ENCODE measurements around the gene BRD2.

BRD2 gene

GRCh38 chr6:32993363-32993973 lies 25.1 kb downstream of the BRD2 start:
- DNase-seq (ENCODE audit: low read depth): no peak

DNA sequence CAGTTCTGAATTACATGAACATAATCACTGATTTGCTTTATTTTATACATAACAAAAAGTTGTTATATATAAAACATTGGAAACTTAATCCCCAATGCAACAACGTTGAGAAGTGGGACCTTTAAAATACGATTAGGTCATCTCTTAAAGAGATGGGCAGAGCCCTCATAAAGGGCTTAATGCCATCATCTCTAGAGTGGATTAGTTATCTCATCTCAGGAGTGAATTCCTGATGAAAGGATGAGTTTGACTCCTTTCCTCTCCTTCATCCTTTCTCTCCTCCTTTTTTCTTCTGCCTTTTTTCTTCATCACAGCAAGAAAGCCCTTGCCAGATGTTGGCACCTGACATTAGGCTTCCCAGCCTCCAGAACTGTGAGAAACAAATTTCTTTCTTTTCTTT lies 27.1 kb downstream of the BRD2 start:
- DNase-seq (ENCODE audit: low read depth): no peak

DNA sequence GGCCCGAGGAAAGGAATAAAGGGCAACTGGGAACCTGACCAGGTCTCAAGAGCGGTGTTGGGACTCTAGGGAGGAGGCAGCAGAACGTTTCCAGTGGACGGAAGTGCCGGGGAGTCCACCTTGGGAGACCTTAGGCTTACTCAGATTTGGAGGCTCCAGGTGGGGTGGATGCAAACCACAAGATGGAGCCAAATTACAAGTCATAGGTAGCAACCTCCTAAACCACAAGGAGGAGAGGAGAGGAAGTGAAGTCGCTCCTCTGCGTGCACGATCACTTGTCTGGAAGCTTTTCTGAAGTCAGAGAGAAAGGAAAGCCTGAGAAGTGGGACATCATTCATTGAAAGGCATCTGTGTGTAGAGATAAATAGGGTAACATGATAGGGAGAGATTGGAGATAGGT lies 31.7 kb downstream of the BRD2 start:
- no peak for DNase-seq (ENCODE audit: low read depth)

DNA sequence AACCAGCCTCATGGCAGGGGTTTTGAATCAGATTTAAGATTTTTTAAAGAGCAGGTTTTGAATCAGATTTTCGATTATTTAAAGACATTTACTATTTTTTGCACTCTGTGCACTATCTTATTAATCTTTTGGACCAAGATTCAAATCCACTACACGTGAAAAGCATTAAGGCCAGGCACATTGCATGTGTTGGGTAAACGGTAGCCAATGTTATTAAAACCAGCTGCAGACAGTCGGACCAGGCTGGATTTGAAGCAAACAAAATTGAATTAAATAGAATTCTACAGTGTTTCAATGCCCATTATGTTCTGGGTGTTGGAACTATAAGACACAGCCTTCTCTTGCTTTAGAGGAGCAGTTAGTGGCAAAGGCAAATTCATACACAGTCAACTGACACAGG lies 33.3 kb downstream of the BRD2 start:
- DNase-seq (ENCODE audit: low read depth): no peak

- DNase-seq (ENCODE audit: low read depth): no peak
These were observed 36.5 kb downstream of the BRD2 start for GRCh38 chr6:33004940-33005339.

DNA sequence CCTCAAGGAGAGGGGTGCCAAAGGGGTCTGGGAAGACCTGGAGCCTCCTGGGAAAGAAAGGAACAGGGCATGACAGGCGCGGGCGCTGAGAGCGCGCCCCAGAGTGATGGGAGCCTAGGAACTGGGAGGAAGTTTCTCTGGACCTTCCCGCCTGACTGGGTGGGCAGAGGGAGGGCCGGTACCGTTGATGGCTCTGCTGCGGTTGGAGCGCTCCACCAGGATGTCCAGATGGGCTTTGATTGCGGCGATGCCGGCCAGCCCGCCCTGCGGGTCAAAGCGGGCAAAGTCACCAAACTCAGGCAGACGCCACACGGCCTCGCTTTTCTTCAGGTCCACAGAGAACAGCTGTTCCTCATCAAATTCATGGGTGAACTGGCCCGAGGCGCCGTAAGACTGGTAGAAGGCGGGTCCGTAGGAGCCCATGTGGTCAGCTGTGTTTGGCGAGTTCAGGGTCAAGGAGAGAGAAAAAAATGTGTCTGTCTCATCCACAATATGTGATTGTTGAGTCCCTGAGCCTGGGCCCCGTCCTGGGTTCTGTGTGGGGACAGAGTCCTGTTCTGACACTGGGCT lies 39.5 kb downstream of the BRD2 start:
- DNase-seq (ENCODE audit: low read depth): no peak

DNA sequence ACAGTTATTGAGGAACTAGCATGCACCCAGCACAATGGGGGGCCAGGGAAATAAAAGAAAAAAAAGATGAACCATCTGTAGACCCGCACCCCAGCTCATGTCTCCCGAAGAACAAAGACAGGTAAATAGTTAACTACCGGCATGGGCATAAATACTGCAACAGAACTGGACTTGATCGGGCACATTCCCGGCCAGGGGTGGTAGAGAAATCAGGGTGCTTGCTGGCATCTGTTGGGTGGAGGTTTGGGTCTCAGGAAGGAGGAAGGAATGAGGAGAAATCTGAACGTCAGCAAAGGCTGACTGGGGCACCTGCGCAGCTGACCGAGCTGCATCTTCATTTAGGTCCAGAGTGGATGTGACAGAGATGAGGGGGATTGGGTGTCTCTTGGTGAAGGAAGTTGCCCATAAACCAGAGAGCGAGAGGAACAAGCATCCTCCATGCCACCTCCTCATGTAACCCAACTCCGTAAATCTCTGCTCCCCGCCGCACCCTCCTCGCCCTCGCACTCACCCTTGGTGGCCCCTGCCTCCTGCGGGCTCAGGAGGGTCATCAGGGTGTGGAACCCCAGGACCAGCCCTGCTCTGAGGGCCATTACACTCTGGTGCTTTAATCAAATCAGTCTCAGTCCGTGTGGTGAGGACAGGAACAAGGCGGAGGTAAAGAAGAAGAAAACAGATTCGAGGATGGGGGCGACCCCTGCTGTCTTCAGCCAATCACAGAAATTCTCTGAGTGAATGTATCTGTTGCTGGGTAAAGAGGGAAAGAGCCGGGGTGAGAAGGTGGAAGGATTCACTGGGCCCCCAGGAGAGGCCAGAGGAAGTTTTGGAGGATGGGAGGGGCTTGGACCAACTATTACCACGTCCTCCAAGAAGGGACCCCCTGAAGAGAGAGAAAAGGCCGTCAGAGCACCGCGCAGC lies 40.8 kb downstream of the BRD2 start, which contains the start of gene HLA-DOA:
Gene HLA-DOA (minus strand): TSS at position 648 of the 918 bp plus-strand sequence.
- no peak for DNase-seq (ENCODE audit: low read depth)

GRCh38 chr6:33010356-33010755 lies 42.0 kb downstream of the BRD2 start:
- no peak for DNase-seq (ENCODE audit: low read depth)

GRCh38 chr6:33013608-33014007 lies 45.2 kb downstream of the BRD2 start:
- no peak for DNase-seq (ENCODE audit: low read depth)

DNA sequence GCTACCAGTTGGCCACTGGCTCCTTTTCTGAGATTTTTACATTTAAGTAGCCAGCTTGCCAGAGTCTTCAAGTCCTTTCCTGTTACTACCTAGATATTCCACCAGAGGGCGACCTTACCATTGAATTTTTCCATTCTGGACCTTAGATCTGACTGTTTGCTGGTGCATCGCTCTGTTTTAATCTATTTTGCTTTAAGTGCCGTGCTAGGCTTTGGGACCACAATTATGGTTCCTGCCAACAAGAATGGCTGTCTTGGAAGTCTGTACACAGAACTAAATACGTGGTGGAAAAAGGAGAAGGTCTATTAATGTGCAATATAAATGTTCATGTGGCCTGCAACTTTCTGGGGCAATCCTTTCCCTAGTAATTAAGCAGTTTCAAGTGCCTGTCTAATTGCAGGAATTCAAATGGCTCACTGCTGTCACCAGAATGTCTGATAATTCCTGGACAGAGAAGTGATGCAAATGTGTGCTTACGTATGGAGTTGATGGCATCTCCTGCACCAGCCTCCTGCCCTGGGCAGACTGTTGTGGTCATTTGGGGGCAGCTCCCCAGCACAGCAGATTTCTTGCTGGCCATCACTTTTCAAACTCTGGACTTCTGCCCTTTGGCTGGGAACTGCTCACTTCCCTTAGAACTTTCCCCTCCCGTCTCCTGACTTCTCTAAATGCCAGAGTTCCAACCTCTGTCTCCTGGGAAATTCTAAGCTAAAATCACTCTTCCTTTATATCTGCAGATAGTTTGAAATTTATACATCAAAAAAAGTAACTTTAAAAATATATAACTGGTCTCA lies 46.6 kb downstream of the BRD2 start:
- DNase-seq (ENCODE audit: low read depth): no peak

DNA sequence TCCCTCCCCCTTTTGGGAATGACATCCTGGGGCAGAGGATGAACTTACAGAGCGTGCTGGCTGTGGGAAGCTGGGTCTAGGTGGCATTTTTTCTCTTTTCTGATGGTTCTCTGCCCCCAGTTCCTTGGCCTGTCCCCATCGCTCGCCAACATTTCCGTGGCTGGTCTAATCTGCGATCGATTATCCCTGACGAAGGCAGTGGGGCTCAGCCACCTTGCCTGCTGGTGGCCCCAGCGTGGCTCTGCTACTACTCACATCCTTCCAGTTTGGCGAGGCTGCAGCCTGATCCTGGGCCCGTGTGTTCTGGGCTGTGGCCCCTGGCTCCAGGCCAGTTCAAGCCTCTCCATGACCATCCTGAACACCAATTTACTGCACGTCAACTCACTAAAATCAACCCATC lies 47.4 kb downstream of the BRD2 start:
- DNase-seq (ENCODE audit: low read depth): no peak

GRCh38 chr6:33017018-33017417 lies 48.6 kb downstream of the BRD2 start:
- no peak for DNase-seq (ENCODE audit: low read depth)

DNA sequence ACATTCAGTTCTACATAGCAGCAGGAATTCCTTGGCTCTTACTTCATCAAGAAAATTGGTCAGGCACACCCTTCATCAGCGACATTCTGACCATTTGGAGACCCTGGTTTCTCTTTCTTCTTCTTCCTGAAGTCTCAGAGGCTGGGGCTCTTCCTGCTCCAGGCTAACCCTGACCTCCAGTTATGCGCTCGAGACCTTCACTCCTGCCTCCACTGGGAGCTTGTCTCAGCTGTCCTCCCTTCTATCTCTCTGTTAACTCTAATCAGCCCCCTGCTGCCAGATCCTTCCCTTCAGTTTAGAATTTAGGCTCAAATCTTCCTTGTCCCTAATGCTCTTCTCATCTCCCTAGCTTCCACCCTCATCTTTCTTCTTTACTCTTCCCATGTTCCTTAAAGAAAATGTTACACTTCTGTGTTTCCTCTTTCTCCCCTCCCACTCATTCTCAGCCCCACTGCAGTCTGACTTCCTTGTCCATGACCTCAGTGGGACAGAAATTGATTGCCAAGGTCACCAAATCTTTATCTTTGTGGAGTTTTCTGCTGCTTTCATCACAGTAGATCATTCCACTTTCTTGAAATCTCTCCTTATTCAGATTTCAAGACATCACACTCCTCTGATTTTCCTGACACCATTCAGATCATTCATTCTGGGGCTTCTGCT lies 49.4 kb downstream of the BRD2 start:
- no peak for DNase-seq (ENCODE audit: low read depth)

DNA sequence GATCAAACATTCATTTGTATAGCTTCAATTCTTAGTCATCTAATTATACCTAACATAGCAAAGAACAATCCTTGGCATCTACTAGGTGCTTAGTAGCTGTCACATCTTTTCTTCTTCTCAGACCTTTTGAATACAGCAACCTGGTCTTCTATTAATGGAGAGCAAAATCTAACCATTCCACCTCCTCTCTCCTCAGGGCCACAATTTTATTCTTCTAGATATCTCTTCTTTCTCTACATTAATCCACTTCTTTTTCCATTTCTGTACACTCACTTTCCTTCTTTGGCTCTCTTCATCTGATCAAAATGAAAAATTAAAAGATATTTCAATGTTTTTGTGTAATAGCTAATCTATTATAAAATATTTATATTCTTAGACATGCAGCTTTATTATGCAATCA lies 50.0 kb downstream of the BRD2 start:
- no peak for DNase-seq (ENCODE audit: low read depth)

DNA sequence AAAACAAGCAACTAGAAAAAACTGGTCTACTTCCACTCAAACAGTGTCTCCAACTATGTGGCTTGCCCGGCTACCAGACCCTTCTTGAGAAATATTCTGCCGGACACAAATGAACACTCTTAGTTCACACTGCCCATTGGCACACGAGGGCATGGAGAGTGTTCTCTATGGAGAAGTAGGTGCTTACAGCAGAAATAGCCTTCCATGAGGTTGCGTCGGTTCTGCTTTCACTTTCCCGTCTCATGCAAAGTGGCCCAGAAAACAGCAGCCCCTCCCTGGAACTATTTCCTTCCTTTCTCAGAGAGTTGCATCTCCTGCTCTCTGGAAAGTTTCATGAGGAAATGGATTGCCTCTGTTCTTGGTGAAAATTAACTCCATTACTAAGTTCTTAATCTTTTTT lies 50.5 kb downstream of the BRD2 start:
- DNase-seq (ENCODE audit: low read depth): no peak

- no peak for DNase-seq (ENCODE audit: low read depth)
These were observed 51.0 kb downstream of the BRD2 start for GRCh38 chr6:33019372-33019771.

DNA sequence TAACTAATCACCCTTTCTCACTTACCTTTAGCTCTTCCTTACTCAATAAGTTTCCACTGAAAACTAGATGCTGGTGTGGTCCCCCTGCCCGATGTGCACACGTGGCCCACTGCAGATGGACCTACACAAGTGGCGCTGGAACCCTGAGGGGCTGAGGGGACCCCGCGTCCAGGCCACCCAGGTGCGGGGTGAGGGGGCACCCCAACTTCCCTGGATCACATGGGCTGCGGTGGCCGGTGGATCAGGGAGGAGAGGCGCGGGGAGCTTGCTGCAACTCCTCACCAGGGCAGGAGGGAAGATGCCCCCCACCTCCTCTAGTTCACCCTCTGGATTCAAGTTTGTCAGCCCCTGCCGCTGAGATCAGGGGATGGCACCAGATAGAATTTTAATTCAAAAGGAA lies 53.5 kb downstream of the BRD2 start:
- no peak for DNase-seq (ENCODE audit: low read depth)

GRCh38 chr6:33023536-33023935 lies 55.1 kb downstream of the BRD2 start:
- no peak for DNase-seq (ENCODE audit: low read depth)

DNA sequence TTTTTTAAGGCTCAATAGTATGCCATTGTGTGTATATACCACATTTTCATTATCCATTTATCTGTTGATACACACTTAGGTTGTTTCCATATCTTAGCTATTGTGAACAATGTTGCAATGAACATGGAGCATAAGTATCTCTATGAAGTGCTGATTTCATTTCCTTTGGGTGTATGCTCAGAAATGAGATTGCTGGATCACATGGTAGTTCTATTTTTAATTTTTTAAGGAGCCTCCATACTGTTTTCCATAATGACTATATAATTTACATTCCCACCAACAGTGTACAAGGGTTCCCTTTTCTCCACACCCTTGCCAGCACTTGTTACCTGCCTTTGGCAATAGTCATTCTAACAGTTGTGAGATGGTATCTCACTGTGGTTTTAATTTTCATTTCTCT lies 56.1 kb downstream of the BRD2 start:
- no peak for DNase-seq (ENCODE audit: low read depth)

GRCh38 chr6:33028220-33028849 lies 59.9 kb downstream of the BRD2 start:
- no peak for DNase-seq (ENCODE audit: low read depth)

All from stimulated activated CD8-positive, alpha-beta memory T cell treated with anti-CD3 and anti-CD28 coated beads, Interleukin-15, amount 100 ng/mL, for 24 hours (primary cell).